LoVo (cell line): ENCODE results near the gene ETFDH.
"Not testable (repeated sequence)": the region's sequence is repeated elsewhere in the genome, so short reads cannot be mapped to it uniquely, and the experiment has no call there.

ENCODE experiments used
- DNase-seq: peaks from one replicate; pipeline ENCODE4 v3.0.0-alpha.2; 2016; ENCODE audit warnings: low spot score

Gene ETFDH

DNA sequence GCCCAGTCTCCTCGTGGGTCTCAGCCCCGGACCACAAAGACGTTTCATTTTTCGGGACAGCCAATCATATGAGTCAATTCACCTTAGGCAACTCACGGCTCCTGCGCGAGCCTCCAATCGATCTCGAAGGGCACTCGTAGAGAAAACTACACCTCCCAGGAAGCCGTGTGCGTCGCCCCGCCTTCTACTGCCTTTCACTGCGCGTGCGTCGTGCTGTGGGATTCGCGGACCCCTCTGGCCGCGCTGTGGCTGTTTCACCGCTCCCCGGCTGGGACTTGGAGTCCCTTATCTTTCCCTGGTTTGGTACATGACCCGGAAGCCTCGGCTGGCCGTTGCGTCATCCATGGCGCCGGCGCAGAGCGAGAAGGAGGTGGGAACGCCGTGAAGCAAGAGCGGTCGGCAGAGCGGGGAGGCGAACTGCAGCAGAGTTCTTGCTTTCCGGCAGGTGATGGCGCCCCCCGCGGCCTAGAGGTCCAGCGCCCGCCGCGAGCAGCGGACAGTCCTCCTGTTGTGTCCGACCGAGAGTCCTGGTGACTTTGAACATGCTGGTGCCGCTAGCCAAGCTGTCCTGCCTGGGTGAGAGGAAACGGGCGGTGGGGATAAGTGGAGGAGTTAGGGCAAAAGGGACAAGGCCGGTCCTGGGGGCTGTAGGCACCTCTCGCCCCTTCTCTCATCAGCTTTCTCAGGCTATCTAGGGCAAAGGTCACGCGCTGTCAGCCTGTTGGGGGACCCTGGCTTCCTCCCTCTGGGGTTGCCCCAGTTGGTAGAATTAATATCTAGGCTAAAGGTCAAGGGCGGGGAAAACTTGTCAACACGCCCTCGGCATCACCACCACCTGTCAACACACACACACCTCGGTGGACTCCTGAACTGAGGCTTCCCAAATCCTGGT lies at the start of gene ETFDH:
TSS of gene ETFDH (plus strand) at position 382 of the 892 bp plus-strand sequence. CDS start at position 543, 161 bp downstream.
- DNase-seq = peak; percentile 97

DNA sequence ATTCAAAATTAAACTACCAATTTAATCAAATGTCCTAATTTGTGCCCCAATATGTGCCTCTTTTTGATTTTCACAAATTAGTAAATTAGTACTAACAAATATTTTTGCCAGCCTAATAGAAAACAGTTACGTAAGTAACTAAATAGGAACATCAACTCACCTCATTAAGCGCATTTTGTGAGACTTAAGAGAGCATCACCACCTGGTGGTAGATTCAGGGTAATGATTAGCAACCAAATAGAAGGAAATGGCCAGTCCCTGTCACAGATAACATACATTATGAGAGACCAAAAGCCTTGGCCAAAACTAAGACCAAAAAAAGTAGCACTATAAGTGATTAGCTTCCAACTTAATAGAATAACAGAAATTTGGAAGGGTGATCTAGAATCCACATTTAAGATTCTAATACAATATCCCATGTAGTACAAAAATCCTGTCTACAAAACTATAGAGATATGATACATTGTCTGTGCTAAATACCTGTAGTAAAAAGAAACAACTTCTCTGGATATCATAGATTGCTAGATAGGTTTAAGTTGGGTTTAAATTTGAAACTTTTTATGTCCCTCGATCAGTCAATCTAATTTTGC lies 47.1 kb upstream of the ETFDH start:
- peak; percentile 73 for DNase-seq

- no peak for DNase-seq
Observed at GRCh38 chr4:158625544-158625943, 46.6 kb upstream of the ETFDH start.

- DNase-seq = peak; percentile 59
Observed at GRCh38 chr4:158630893-158631292, 41.2 kb upstream of the ETFDH start.

DNA sequence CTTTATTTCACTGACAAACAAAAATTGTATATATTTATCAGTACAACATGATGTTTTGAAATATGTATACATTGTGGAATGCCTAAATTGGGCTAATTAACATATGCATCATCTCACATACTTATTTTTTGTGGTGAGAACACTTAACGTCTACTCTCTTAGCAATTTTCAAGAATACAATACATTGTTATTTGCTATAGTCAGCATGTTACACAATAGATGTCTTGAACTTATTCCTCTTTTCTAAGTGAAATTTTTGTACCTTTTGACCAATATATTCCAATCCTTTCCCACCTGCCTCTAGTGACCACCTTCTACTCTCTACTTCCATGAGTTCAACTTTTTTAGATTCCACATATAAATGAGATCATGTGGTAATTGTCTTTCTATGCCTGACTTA lies 35.5 kb upstream of the ETFDH start:
- no peak for DNase-seq

DNA sequence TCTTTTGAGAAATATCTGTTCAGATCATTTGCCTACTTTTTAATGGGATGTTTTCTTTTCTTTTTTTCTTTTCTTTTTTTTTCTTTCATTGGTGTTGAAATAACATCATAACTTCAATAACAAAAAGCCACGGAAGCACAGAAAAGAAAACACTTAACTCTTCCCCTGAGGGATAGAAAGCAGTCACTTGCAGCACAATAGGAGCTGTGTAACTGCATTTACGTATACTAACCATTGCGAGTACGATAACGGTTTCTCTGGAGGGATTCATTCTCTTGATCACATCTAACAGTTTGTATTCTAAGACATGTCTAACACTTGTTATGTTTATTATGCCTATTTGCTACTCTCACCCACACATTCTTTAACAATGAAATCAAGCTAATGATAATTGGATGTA lies 27.7 kb upstream of the ETFDH start:
- no peak for DNase-seq

DNA sequence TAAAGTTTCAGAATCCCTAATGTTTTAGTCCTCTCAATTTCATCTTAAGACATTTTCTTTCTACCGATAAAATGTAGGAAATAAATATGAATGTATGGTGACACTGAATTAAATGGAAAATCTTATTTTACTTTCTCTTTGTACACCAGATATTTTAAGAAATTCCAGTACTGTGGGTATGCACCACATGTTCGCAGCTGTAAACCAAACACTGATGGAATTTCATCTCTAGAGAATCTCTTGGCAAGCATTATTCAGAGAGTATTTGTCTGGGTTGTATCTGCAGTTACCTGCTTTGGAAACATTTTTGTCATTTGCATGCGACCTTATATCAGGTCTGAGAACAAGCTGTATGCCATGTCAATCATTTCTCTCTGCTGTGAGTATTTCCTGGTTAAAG lies 27.3 kb upstream of the ETFDH start:
- no peak for DNase-seq

DNA sequence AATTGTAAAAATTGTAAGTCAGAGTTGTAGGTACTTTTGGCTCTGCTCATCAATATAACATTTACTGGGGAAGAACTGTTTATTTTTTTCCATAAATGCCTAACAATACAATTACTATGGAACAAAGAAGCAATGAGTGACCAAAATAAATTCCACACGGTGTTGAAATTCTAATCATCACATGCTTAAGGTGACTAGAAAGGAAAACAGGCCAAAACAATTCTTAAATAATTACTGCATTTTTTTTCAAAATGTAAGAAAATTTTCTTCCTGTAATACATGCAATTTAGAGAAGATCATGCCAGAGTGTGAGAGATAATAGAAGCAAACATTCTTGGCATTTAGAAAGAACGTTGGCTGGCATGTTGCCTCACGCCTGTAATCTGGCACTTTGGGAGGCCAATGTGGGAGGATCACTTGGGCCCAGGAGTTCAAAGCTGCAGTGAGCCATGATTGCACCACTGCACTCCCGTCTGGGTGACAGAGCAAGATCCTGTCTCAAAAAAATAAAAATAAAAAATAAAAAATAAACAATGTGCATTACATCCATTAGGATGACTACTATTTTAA lies 22.9 kb upstream of the ETFDH start:
- no peak for DNase-seq

GRCh38 chr4:158652920-158653319 lies 19.2 kb upstream of the ETFDH start:
- no peak for DNase-seq

DNA sequence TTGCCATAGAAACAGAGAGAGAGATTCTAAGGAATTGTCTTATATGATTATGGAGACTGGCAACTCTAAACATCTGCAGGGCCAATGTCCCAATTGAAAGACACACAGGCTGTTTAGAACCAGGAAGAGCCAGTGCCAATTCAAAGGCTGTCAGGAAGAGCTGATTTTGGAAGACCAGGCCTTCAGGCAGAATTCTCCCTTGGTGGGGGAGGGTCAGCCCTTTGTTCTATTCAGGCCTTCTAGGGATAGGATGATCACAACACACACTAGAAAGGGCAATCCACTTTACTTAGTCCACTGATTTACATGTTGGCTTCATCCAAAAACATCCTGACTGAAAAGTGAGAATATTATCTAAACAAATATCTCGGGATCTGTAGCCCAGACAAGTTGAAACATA lies 15.7 kb upstream of the ETFDH start:
- DNase-seq = no peak

DNA sequence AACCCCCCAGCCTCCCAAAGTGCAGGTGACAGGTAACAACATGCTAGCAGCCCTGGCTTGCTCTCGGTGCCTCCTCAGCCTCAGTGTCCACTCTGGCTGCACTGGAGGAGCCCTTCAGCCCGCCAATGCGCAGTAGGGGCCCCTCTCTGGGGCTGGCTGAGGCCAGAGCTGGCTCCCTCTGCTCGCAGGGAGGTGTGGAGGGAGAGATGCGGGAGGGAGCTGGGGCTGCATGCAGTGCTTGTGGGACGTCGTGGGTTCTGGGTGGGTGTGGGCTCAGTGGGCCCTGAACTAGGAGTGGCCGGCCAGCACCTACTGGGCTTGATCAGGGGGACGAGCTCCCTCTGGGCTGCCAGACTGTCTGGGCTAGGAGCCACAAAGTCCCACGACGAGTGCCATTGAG lies 14.8 kb upstream of the ETFDH start:
- no peak for DNase-seq

GRCh38 chr4:158663255-158663654 lies 8.8 kb upstream of the ETFDH start:
- not testable (repeated sequence) for DNase-seq

DNA sequence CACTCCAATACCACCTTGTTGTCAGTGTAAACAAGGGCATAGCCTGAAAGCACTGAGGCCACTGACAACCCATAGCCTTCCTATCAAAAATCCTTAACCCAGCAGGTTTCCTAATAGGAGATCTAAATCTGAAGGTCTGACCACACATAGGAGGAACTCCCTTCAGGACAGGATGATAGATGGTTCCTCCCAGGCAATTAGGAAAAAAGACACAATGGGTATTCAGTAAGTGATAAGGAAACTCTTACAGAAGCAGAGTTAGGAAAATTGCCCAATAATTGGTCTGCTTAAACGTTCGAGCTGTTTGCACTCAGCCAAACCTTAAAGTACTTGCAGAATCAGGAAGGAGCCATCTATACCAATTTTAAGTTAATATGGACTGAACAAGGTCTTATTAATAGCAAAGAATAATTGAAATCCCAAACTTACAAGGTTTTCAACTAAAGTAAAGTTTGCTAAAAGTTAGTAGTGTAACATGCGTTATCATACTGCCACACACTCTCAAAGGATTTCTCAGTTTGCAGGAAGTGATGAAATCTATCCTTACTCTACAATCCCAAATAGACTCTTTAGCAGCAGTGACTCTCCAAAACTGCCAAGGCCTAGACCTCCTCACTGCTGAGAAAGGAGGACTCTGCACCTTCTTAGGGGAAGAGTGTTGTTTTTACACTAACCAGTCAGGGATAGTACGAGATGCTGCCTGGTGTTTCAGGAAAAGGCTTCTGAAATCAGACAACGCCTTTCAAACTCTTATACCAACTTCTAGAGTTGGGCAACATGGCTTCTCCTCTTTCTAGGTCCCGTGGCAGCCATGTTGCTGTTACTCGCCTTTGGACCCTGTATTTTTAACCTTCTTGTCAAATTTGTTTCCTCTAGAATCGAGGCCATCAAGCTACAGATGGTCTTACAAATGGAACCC lies 8.1 kb upstream of the ETFDH start:
- DNase-seq = not testable (repeated sequence)

DNA sequence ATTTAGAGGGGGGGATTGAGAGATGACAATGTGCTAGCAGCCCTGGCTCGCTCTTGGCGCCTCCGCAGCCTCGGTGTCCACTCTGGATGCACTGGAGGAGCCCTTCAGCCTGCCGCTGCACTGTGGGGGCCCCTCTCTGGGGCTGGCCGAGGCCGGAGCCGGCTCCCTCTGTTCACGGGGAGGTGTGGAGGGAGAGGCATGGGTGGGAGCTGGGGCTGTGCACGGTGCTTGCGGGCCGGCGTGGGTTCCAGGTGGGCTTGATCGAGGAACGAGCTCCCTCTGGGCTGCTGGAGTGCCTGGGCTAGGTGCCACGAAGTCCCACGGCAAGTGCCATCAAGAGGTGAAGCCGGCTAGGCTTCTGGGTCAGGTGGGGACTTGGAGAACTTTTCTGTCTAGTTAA lies 7.3 kb upstream of the ETFDH start:
- DNase-seq = no peak

GRCh38 chr4:158666892-158667291 lies 5.2 kb upstream of the ETFDH start:
- DNase-seq = no peak

- peak; percentile 32 for DNase-seq
Observed at GRCh38 chr4:158667651-158668198, 4.4 kb upstream of the ETFDH start.

GRCh38 chr4:158669310-158669709 lies 2.8 kb upstream of the ETFDH start:
- DNase-seq = no peak

DNA sequence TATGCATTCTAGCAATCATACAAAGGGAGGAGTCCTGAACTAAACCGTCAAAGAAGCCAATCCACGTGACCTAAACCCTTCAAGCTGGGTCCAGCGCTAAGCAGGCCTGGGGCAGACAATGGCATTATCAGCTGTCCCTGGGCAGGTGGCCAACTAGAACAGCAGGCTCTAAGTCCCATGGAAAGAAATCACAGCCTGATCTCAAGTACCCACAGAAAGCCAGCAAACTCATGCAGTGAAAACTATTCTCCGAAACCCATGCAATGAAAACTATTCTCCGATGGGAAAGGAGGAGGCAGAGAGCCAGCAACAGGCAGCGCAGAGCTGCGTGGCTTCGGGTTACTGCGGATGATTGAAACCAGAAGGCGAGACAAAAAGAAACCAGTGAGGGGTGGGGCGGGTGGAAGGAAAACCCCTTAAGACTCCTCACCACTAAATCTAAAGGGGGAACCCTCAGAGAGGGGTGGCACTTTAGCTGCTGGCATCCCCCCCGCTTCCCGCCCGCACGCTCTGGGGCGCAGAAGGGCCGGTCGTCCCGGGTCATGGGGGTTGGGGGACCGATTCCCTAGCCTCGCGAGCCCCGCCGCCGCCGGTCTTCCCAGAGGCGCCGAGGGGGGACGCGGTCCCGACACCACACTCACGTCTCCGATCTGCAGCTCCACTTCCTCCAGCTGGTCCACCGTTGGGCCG lies 976 bp upstream of the ETFDH start:
- DNase-seq = peak; percentile 59

GRCh38 chr4:158671665-158671914 lies 506 bp upstream of the ETFDH start, which contains the start of gene C4orf46:
C4orf46 (minus strand) TSS chr4:158671887; CDS start chr4:158671801, 86 bp downstream.
- no peak for DNase-seq

DNA sequence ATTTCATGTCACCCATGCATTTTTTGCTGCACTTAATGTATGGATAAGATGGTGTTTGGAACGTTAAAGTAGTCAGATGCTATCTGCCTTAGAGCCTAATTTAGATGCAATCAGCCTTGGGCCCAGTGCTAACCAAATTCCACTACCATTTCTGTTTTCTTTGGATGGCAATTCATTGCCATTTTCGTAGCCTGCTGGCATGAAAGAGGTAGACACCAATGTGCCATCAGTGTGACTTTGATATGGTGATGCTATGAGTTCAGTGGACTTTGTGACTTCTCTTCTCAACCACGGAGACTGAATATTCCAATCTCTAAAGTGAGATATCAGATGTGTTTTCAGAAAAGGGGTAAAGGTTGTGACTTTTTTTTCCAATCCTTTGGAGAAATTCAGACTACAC lies 1.5 kb downstream of the ETFDH start:
- no peak for DNase-seq

DNA sequence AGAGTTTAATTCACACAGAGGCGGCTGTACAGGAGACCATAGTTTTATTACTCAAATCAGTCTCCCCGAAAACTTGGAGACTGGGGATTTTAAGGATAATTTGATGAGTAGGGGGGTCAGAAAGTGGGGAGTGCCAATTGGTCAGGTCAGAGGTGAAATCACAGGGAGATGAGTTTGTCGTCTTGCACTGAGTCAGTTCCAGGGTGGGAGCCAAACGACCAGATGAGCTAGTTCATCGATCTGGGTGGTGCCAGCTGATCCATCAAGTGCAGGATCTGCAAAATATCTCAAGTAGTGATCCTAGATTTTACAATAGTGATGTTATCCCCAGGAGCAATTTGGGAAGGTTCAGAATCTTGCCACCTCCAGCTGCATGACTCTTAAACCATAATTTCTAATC lies 4.0 kb downstream of the ETFDH start:
- no peak for DNase-seq
